GM18907 (cell line): ENCODE results near the gene GTF2F2.
"Not testable (repeated sequence)": the region's sequence is repeated elsewhere in the genome, so short reads cannot be mapped to it uniquely, and the experiment has no call there.

ENCODE experiments used
- ATAC-seq: cut with Tn5 transposase; IDR thresholded peaks from one replicate; pipeline ENCODE4 v1.9.1; 2021; ENCODE audit warnings: mild to moderate bottlenecking, moderate library complexity; ENCODE audit not compliant: unreplicated experiment

The GTF2F2 gene

DNA sequence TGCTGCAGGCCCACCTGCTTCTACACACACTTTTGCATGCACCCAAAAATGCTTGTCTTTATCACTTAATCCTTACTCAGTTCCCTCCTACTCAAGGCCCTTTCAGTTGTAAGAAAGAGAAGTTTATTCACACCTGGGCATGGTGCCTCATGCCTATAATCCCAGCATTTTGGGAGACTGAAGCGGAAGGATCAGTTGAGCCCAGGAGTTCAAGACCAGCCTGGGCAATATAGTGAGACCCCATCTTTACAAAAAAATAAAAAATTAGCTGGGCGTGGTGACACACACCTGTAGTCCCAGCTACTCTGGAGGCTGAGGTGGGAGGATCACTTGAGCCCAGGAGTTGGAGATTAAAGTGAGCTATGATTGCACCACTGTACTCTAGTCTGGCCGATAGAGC lies 178.2 kb downstream of the GTF2F2 start:
- ATAC-seq: not testable (repeated sequence)

DNA sequence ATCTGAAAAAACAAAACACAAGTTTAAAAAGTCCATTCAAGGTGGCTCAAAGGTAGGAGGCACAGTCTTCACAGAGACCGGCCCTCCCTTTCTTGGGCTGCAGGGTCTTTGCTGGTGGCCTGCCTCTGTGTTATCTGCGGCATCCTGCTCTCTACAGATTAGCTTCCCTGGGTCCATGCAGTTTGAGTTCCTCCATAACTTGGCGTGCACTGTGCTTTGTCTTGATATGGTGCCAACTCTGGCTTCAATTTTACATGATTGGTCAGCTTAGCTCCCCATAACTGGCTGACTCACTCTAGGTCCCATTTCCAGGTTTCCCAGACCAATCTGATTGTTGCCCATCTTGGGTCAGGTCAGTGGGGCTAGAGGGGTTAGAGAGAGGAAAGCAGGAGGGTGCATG lies 178.9 kb downstream of the GTF2F2 start:
- ATAC-seq: no peak

DNA sequence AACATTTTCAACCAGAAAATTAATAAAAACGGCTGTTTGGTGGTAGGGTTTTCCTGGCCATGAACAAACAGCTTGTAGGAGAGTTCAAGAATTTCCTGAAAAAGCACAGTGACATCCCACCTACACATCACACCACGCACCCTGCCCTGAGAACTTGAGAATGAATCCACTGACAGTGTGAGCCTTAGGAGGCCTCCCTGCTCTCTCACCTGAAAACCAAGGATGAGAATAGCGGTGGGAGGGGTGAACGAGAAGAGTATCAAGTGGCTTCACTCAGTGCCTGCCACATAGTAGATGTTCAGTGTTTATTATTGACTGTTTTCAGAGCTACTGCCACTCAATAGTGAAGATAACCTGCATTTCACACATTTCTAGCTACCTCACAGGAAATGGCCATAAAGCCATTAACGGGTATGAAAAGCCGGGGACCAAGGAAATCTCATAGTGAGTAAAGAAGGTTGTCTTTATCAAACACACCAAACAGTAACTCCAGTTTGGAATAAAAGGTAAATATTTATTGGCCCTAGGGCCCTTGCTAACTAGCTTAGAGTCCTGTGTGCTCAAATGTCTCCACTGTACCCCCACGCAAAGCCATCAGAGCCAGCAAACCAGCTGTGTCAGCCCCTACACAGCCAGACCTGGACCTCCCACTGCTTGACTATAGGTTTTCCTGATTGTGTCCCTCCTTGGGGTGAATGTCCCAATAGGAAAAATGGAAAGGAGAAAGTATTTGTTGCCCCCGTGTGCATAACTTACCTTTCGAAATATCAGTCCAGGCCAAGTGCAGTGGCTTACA lies 180.1 kb downstream of the GTF2F2 start:
- no peak for ATAC-seq

DNA sequence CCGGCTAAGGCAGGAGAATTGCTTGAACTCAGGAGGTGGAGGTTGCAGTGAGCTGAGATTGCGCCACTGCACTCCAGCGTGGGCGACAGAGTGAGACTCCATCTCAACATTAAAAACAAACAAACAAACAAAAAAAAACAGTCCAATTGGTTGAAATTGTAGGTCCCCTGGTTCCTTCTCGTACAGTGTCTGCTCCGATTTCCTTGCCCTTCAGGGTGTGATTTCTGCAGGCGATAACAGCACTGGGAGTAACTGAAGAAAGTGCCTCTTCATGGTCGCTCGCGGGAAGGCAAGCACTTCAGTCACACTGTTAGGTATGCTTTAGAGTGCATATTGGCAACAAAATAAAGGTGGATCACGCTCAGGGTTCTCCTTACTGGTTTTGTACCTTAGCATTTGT lies 181.0 kb downstream of the GTF2F2 start:
- ATAC-seq: no peak

DNA sequence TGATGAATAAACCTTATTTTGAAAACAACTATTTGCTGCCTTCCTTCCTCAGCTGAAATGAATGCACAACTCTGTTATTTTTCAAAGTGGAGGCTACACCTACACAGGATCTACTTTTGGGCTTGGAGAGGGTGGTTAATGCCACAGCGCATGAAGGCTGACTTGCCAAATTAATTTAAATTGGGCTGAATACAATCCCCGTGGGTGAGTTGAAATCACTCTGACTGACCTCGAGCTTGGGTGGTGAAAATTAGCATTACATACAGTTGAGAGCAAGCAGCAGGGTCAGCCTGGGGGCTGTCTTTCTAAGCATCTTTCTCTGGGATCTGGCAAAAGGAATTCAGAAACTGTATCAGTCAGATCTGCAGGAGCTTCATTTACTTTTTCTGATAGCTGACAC lies 182.2 kb downstream of the GTF2F2 start:
- ATAC-seq: no peak

DNA sequence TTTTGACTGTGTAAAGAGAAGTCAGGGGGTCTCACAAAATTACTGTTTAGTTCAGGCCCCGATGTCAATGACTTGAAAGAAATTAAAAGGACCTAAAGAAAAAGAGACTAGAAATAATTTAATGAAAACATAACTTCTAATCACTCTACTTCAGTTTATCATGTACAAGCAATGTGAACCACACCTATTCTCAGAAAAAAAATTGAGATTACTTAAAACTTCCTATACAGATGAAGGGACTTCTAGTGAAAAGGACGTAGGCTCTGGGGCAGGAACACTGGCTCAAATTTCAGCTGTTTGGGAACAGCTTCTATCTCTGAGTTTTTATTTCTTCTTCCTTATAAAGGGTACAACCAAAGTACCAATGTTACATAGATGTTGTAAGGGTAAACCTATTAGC lies 182.7 kb downstream of the GTF2F2 start:
- no peak for ATAC-seq

DNA sequence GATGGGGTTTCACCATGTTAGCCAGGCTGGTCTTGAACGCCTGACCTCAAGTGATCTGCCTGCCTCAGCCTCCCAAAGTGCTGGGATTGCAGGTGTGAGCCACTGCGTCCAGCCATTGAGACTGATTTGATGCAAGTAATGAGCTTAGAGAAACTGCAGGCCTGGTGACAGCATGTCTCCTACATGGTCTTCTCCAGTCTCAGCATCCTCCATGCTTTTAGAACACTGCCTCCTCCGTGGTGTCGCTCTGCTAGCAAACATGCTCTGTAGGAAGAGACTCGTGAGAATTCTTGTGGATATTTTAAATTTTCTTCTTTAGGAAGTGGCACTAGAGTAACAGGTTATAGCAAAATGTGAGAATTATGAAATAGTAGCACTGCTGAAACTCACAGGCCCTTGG lies 183.6 kb downstream of the GTF2F2 start:
- ATAC-seq: no peak

DNA sequence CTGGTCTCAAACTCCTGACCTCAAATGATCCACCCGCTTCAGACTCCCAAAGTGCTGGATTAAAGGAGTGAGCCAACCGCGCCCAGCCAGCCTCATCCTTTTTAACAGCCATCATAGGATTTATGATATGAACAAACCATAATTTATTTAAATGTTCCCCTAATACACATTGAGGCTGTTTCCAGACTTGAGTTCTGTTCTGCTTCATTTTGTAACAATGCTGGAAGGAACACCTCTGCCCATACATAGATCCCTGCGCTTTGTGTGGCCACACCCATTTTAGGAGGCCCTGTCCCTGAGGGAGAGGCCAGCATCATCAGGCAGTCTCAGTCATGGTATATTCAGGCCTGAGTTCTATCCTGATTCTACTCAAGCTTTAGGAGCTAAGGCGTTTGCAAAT lies 184.8 kb downstream of the GTF2F2 start:
- ATAC-seq: no peak

DNA sequence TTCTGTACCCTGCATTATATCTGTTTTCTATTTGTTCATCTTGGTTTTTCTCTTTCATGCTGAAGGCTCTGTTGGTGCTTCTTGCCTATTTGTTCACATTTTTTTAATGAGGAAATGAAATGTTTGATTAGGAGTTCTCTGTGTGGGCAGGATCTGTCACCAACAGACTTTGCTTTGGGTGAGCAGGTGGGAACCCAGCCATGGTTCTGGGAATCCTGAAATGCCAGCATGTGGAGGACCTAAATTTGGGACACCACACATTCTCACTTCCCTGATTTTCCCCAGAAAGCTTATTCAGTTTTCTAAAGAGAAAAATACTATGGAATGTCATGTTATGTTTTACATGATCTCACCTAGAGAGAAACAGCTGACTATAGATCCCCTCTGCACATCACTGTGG lies 186.7 kb downstream of the GTF2F2 start:
- ATAC-seq: no peak

DNA sequence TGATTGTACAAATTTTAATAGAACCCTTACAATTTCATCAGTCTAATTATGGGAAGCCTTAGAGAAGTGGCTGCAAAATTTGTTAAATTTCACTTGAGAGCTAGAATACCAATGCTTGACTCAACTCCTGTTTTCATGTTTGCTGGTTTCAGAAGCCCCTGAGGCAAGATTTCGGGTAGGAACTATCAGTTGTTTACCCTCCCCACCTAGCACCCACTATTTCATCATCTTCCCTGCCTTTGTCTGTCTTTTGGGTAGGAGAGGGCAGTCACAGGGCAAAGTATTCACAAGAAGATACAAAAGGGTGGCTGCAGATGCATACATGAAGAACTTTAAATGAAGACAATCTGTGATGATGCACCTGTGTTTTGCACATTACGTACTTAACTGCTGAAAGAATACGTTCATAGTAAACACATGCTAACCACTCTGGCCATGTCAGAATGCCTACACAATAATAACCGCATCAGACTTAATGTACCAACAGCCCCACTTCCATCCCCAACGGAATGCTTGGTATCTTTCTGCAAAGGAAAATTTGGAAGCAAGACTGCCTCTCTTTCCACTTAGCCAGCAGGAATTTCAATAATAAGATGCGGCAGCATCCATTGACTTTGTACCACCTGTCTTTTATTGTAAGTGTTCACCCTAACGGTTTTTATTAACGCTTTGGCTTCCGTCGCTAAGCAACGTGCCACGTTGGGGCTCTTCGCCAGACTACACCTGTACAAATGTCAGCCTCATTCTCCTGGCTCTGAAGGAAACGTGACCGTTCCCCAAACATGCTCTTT lies 190.2 kb downstream of the GTF2F2 start:
- no peak for ATAC-seq

DNA sequence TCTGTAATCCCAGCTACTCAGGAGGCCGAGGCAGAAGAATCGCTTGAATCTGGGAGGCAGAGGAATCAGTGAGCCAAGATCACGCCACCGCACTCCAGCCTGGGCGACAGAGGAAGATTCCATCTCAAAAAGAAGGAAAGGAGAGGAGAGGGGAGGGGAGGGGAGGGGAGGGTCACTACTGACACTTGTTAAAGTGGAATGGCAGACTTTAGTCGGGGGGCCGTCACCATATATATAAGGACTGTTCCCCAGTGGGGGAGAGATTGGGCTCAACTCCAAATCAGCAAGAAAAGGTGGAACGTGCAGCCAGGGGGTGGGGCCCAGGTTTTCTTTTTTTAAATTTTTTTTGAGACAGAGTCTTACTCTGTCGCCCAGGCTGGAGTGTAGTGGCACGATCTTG lies 194.5 kb downstream of the GTF2F2 start:
- no peak for ATAC-seq

DNA sequence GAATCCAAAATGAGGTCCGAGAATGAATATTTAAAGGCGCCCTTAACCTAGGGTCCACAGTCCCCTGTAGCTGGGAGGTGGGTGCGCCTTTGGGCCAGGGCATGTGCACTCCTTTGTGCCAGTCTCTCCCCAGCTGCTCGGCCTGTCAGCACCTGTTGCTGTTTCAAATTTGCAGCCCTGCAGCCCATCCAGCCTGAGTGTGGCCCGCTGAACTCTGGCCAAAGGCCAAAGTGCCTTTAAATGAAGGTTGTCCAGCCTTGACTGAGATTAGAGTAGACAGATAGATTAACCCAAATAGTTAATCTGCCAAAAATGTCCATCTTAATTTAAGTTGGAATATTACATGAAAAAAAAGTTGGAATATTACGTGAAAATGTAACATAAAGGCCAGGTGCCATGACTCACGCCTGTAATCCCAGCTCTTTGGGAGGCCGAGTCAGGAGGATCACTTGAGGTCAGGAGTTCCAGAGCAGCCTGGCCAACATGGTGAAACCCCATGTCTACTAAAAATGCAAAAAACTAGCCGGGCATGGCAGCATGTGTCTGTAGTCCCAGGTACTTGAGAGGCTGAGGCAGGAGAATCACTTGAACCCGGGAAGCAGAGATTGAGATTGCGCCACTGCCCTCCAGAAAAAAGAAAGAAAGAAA lies 195.3 kb downstream of the GTF2F2 start:
- no peak for ATAC-seq

DNA sequence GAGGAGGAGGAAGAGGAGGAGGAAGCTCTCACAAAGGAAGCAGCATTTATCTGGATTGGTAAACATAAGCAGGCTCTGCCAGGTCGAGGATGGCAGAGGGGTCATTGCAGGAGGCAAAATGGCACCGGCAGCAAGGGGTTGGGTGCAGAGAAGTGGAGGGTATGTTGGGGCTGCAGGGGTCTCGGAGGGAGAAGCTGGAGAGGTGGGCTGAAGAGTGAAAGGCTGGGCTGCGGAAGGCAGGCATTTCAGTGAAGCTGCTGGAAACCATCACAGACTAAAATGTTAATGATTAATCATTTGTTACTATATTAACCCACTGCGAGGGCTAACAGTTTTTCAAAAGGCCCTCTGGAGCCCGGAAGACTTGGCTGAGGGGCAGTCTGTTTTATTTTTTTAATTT lies 196.0 kb downstream of the GTF2F2 start:
- no peak for ATAC-seq

DNA sequence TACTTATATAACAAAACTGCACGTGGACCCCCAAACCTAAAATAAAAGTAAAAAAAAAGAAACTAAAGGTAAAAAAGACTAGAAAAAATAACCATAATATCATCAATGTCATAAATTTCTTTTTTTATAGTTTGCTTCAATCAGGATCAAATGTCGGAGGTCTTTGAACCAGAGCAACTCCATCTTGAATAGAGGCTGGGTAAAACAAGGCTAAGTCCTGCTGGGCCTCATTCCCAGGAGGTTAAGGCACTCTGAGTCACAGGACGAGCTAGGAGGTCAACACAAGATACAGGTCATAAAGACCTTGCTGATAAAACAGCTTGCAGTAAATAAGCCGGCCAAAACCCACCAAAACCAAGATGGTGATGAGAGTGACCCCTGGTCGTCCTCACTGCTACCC lies 196.7 kb downstream of the GTF2F2 start:
- ATAC-seq: no peak

DNA sequence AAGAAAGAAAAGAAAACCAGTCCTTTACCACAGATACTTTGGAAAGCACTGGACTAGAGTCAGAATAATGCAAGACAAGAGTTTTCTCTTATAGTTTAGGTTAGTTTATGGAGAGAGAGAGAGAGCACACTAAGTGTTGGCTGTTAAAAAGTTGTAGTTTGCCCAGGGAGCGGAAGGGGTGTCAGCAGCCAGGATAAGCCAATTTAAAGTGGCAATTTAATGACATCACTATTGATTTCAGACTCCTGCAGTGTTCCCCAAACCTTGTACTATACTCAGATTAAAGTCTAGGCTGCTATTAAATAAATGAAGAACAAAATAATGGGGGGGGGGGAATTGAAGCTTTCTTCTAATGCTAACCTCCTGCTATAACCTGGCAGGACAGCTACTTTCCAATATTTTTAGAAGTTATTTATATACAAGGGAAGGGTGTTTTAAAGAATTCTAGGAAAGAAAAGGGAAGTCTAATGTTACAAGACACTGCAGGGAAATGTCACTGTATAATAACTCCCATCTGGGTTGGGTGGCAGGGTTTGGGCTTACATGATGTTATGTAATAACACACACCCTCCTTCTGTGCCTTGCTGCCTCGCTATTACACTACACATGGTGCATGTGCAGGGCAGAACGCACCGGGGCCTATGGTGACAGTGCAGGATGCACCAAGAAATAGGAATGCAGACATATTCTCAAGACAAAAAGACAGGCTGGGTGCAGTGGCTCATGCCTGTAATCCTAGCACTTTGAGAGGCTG lies 200.7 kb downstream of the GTF2F2 start:
- no peak for ATAC-seq

DNA sequence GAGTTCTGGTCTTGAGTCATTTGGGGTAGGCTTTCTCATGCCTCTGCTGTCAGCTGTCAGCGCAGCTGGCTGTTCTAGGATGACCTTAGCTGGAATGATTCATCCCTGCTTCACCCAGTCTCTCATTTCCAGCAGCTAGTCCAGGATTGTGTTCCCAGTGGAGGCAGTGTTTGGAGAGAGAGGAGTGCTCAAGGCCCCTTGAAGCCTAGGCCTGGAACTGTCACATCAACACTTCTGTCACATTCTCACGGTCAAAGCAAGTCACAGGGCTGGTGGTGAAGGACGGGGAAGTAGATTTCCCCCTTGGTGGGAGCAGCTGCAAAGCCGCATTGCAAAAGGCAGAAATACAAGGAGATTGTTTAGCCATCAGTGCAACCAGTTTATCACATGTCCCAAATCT lies 205.5 kb downstream of the GTF2F2 start:
- no peak for ATAC-seq

DNA sequence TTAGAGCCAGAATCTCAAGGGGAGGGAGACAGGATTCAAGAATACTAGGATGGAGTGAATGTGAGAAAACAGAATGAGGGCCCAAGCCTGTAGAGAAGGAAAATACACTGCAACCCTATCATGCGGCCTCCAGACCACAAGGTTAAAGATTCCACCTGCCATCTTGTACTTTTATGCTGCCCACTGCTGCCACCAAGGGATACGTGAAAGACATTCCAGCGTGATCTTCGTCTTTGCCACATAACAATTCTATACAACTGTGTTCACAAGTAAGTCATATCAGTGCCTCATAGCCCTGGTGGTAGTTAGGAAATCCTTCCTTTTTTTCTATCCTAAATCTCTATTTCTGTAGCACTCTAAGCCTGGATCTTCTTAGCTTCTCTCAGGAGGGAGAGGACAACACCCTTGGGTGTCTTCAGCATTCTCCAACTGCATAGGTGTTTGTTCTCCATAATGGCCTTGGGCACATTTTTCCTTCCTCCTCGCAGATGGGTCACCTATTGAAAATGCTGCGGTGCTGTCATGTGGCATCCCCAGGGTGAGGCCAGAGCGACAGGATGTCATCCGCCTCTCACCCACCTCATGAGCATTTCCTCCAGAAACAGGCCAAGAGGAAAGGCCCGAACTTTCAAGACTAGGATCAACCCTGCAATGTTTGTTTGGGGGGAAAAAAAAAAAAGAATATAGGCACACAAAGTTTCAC lies 207.1 kb downstream of the GTF2F2 start:
- ATAC-seq: no peak

DNA sequence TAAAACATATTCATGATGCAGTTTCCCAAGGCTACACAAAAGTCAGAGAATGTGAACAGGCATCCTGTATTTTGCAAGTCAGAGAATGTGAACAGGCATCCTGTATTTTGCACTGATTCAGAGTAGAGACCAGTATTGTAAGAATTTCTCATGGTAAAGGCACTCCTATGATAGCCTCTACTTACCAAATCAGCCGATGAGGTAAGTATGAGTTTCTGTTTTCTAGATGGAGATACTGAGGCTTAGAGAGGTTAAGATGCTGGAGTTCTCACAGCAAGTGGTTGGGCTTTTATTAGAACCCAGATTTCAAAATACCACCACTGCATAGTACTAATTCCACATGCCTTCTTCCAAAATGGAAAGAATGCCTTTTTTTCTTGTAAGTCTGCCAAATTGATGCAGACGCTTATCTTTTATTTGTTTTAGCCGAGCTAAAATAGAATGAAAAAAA lies 208.4 kb downstream of the GTF2F2 start:
- ATAC-seq: no peak

DNA sequence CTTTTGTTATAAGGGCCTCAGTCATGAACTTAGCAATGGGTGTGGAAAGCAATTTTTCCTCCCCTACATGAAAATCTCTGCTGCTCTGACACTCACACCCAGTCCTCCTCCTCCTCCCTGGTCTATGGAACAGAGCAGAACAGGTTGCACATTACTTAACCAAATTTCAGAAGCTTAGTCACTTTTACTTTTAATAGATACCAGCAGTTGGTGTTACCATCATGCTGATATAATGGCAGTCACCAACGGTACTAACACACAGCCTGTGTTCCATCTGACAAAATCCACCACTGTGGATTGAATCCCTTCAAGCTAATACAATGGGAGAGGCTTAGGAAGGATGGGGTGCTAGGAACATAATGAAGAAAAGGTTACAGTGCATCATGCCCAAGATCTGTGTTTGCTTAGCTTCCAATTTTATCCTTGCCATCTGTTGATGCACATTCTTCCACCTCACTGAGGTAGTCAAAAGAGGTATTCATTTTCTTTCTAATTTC lies 210.9 kb downstream of the GTF2F2 start:
- ATAC-seq: no peak

DNA sequence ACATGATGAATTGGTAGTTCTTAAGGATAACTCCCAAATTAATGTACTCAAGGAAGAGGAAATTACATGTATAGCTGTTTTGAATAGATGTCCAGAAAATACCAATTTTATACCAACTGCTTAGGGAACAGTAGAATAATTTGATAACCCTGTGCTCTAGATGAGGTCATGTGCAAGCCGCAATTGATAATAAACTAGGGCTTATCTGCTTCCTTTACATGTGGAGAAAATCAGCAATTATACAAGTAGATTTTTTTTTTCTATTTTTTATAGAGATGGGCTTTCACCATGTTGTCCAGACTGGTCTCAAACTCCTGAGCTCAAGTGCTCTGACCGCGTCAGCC lies 211.4 kb downstream of the GTF2F2 start:
- ATAC-seq: no peak
